Renal cortex interstitium (tissue), 11 donors: Measurements from ENCODE around the gene MED9. TPM values are rescaled to one million over a fixed set of nuclear protein-coding genes. Genes with fewer than 3 reads are reported as not detected.
"Not testable (repeated sequence)": the region's sequence is repeated elsewhere in the genome, so short reads cannot be mapped to it uniquely, and the experiment has no call there.

Source experiments
- DNase-seq, 11 donors: peaks; one replicate each; pipeline ENCODE4 v3.0.0-alpha.2; 2013; ENCODE audit warnings: low read depth in 9 of 11, low spot score in 4 of 11; ENCODE audit errors: extremely low read depth in 1 of 11
- polyA plus RNA-seq, 3 donors: library from polyadenylated mRNA; unstranded; fragments of 120-200 nt; gene quantifications; one replicate each; pipeline ENCODE4 v1.2.1, GENCODE V29; 2013; ENCODE audit not compliant: insufficient read length in 3 of 3

MED9 gene
- polyA plus RNA-seq, 3 donors, result 19.4 to 22.4 (median 22.2) TPM

DNA sequence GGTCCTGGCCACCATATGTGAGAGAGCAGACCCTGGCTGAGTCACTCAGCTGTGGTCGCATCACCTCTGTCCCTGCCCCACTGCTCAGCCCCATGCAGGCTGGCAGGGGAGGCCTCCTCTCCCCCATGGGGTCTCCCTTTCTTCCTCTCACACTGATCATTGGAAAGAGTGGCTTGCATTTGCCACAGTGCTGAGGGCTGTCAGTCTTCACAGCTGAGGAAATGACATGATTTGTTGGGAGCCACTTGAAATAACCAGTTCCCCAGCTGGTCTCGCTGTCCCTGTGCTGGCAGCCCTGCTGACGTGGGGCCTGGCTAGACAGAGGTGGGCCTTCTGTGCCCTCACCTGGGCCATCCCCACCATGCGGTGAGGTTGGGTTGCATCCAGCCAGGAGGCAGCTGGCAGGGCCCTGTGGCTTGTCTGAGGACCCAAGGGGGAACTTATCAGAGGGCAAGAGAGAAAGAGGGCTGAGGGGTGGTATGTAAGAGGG lies 30.1 kb upstream of the MED9 start:
- no peak for DNase-seq

DNA sequence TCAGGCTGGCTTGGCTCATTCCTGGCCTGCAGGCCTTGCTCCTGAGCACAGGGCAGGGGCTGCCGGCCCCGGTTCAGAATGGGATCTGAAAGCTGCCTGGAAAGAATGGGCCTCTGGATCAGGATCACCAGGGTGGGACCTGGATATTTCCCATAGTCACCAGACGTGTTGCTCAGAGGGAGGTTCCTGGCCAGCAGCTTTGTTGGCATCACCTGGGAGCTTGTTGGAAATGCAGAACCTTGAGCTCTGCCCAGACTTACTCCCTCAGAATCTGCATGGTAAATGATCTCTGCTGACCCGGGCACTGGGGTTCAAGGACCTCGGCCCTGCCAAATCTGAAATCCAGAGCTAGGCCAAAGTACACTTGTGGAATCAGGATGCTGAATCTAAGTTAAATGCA lies 29.5 kb upstream of the MED9 start:
- DNase-seq, result no peak

DNA sequence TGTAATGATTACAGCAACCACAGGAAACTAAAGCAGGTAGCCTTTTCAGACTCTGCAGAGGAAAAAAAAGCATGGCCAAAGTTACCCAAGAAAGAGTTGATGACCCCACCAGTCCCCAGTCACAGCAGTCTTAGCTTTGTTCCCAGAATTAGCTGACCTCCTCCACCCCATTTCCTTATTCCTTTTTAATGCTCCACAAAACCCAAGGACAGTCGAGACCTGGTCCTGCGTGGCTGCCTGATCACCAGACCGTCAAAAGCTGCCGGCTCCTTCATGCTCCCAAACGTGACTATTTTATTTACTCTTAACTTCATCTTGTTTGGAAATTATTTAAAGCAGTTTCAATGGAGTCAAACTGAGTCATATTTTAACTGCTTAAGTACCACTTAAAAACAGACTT lies 28.7 kb upstream of the MED9 start:
- DNase-seq, result no peak

DNA sequence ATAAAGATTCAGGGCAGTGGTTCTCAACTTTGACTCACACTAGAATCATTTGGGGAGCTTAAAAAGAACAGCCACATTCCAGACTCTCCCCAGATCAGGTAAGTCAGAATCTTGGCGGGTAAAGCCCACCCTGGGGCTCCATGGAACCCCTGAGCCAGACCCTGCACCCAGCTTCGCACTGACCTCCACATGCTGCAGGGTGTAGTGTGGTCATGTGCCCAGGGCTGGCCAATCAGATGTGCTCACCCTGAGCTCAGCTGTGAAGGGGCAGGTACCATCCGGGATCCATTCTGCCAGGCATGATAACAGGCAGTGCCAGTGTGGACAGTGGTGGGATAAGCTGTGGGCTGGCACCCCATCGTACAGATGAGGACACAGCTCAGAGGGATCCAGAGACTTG lies 28.1 kb upstream of the MED9 start:
- DNase-seq, result no peak

DNA sequence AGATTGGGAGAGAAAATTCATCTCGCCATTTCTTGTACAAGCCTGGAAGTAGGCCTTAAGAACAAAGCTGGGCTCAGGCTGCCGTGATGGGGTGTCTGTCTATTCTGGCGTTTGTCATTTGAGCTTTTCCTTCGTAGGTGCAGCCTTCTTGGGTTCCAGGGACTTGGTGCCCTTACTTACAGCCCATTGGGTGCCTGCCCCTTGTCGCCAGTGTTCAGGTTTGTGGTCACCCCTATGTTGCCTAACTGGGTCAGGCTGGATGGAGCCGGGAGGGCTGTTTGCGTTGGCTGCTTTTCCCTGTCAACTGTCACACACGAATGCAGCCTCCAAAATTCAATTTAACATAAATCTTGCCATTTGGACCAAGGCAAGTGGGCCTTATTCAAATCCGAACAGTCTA lies 23.7 kb upstream of the MED9 start:
- no peak for DNase-seq

DNA sequence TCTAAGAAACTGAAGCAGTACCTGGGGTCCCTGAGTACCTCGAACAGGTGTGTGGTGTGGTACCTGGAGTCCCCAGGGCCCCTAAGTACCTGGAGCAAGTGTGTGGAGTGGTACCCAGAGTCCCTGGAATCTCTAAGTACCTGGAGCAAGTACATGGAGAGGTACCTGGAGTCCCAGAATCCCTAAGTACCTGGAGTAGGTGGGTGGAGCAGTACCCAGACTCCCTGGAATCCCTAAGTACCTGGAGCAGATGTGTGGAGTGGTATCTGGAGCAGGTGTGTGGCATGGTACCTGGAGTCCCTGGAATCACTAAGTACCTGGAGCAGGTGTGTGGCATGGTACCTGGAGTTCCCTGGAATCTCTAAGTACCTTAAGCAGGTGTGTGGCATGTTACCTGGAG lies 22.5 kb upstream of the MED9 start:
- DNase-seq, result no peak

DNA sequence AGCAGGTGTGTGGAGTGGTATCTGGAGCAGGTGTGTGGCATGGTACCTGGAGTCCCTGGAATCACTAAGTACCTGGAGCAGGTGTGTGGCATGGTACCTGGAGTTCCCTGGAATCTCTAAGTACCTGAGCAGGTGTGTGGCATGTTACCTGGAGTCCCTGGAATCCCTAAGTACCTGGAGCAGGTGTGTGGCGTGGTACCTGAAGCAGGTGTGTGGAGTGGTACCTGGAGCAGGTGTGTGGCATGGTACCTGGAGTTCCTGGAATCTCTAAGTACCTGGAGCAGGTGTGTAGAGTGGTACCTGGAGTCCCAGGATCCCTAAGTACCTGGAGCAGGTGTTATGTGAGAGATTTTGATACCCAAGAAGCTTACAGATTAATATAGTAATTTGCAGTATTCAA lies 22.1 kb upstream of the MED9 start:
- not testable (repeated sequence) for DNase-seq

DNA sequence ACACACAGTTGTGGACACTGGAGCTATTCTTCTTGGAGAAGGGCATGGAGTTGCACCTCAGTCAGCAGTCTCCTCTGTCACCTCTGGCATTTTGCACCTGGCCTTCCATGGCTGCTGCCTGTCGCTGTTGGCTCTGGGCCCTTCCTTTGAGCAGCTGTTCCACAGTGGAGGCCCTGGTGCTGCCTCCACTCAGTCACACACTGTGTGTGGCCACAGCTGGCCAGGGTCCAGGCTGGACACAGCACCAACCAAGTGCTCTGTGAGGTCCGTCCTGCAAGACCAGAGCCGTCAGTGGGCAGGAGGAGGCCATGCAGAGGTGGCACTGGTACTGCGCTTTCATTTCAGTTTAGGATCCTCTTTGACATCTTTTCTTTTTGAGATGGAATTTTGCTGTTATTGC lies 21.6 kb upstream of the MED9 start:
- no peak for DNase-seq

DNA sequence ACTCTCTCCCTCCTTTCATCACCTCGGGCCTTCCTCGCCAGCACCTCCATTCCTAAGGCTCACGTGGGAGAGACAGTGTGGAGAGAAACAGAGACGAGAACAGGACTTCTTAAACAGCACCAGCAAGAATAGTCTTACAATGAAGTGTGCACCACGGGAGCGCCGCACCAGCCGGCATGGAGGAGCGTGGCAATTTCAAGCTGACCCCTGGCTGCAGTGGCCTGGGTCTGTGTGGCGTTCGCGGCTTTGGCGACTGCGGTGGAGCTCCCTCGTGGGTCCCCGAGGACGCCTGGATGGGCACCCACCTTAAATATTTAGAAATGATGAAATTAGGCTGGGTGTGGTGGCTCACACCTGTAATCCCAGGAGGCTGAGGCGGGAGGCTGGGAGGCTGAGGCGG lies 20.5 kb upstream of the MED9 start:
- no peak for DNase-seq

DNA sequence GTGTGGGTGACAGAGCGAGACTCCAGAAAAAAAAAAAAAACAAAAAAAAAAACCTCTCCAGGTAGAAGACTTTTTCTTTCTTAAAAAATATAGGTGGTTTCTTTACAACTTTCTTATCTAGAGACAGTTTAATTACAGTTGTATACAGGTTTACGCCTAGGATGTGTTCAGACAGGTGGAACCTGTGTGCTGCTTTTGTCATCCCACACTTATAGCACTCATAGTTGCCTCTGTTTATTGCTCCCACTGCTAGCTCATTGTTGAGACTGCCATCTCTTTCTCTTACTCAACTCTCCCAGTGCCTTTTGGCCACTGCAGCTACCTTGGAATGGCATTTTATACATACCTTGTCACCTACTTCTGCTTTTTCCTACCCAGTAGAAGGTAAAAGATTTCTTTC lies 19.1 kb upstream of the MED9 start:
- DNase-seq, result no peak

DNA sequence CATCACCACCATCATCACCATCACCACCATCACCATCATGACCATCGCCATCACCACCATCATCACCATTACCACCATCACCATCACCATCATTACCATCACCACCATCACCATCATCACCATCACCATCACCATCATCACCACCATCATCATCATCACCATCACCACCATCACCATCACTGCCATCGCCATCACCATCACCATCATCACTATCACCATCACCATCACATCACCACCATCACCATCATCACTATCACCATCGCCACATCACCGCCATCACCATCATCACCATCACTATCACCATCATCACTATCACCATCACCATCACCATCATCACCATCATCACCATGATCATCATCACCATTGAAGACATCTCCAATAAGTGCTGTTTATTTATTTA lies 16.8 kb upstream of the MED9 start:
- no peak for DNase-seq

DNA sequence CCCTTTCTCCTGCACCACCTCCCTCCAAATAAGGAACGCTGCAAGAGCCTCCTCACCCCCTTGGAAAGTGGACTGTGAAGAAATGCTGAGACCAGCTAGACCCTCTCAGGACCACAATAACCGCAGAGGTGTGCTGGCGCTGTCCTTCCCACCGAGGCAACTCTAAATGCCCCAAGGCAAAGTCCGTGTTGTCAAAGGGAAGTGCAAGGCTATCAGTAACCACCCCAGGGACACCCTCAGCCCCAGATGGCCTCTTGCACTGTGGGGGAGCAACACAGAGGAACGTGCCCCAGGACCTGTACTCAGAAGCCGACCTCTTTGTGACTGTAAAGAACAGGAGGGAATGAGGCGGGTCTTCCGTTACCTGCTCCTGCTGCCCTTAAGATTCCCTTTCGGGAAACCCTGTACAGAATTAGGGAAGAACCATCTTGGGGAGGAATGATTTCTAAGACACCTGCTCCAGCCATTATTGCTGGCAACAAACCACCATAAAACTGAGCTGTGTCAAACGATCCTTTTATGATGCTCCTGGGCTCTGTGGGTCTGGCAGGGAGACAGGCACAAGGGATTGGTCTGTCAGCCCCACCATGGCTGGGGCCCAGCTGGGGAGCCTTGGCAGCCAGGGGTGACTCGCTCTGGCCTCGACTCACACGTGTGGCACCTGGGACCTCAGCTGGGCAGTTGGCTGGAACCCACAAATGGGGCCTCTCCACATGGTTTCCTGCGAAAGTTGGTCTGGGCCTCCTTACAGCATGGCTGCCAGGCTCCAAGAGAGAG lies 14.6 kb upstream of the MED9 start:
- DNase-seq, result no peak

DNA sequence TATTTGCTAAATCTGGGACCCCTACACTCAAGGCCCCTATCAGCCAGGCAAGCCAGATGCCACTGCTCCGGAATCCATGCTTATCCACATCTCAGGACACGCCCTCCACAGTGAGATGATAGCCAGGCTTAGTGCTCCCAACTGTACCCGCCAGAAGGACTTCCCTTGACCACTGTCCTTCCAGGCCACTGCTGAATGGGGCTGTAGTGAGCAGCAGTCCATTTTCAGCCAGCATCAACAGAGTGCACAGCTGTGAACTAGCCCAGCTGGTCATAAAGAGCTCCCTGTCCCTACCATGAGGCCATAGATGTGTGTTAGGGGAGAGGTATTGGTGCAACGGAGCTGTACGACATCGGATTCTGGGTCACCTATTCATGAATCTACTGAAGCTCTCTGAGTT lies 13.0 kb upstream of the MED9 start:
- DNase-seq, result no peak

DNA sequence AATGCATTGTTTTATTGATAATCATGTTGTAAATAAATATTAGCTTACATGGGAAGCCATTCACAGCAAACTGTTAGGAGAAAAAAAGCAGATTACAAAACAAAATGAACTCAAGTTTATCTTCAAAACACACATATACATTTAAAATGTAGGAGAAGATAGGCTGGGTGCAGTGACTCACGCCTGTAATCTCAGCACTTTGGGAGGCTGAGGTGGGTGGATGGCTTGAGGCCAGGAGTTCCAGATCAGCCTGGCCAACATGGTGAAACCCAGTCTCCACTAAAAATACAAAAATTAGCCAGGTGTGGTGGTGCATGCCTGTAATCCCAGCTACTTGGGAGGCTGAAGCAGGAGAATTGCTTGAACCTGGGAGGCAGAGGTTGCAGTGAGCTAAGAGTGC lies 10.9 kb upstream of the MED9 start:
- DNase-seq, result not testable (repeated sequence)

DNA sequence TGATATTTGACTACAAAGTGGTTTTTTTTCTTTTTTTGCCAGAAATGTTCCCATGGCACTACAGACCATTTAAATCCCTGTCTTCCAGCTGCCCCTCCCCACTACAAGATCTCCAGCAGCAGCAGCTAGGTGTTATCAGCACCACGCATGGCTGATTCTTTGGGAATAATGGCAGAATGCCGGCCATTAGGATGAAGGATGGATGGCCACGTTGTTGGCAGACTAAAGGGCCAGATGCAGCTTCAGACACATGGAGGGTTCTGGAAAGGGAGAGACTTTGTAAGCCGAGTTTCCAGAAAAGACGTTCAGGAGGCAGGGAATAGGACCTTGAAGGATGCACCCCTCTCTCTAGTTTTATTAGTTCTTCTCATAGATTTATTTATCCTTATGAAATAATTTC lies 10.3 kb upstream of the MED9 start:
- DNase-seq, result no peak

DNA sequence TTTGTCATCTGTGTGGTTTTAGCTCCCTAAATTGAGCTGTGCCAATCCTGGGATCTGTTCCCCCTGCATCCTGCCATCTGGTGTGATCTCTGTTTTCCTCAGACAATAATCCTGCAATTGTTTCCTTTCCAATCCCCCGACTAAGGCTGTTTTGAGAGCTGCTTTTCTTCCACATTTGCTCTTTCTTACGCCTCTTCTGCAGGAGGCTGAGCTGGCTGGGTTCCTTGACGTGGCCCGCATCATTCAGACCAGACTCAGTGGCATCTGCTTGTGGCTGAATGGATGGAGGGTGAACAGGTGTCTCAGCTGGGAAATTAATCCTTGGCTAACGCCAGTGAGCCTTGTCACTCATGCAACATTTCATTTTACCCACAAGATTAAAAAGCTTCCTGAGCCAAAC lies 9.8 kb upstream of the MED9 start:
- DNase-seq, result no peak

DNA sequence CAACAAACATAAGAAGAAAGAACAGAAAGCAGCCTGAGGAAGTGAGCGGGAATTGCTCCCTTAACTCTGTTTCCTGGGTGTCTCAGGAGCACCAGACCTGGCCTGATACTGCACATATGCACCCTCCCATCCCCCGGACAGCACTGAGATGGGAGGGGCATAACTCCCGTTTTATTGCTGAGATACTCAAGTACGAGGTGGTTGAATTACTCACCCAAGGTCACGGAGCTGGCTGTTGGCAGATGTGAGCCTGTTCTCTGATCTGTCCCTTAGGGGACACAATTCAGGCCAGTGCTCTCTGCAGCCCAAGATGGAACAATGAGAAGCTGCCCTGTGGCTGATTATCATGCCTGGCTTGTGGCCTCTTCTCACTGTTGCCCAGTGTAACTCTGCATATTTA lies 9.1 kb upstream of the MED9 start:
- no peak for DNase-seq

DNA sequence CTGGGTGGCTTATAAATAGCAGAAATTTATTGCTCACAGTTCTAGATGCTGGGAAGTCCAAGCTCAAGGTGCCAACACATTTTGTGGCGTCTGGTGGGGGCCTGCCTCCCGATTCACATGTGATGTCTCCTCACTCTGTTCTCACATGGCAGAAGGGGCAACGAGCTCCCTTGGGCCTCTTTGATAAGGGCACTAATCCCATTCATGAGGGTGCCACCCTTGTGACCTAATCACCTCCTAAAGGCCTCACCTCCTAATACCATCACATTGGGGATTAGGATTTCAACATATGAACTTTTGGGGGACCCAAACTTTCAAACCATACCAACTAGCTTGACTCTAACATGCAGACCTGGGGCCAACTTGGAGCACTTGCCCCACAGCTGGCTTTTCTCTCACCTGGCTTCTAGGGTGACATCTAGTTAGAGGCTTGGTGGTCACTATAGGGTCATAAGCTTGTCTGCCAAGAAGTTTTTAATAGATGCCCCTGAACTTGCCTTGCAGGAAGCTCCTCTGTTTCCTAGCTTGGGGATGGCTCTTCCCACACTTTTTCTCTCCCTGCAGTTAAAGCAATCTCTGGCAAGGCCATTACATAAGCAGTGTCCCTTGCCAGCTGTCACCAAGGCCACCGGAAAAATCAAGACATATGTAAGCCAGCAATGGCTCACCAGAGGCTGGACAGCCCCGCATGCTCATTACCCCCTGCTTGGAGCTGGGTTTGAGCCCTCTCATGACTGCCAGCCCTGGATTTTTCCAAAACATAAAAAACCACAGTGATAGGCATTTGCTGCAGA lies 8.4 kb upstream of the MED9 start:
- DNase-seq, result no peak

DNA sequence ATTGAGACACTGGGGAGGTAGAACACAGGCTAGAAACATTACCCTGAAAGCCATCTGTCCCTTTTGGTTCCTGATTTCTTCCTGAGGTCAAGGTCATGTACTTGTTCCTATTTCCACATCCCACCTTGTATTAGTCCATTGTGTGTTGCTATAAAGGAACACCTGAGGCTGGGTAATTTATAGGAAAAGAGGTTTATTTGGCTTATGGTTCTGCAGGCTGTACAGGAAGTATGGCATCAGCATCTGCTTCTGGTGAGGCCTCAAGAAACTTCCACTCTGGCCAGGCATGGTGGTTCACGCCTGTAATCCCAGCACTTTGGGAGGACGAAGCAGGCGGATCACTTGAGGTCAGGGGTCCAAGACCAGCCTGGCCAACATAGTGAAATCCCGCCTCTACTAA lies 7.4 kb upstream of the MED9 start:
- DNase-seq, result no peak

DNA sequence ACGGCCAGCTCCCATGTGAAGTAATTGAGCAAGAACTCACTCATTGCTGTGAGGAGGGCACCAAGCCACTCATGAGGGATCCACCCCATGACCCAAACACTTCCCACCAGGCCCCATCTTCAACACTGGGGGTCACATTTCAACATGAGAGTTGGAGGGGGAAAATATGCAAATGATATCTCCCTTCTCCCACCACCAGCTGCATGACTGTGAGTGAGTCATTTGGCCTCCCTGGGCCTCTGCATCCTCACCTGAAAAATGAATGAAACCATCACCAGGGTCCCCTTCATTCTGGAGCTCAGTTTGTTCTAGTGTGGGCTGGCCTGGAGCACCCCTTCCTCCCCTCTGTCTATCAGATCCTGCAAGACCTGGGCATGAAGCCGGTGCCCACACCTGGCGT lies 6.8 kb upstream of the MED9 start:
- no peak for DNase-seq
